ENCODE measurements around the gene MICOS13.
A peak's percentile ranks its signal among the peaks of the same experiment; 100 is the strongest.

MICOS13 gene

GRCh38 chr19:5694956-5695648 lies 14.8 kb upstream of the MICOS13 start:
- no peak overlapping the region for H3K4me3 ChIP-seq (ENCODE audit: low read depth, low read length)
- in situ Hi-C loops (cut with HindIII; ENCODE audit: low sequenced_read_pairs), result no loop called here
- no peak for DNase-seq (ENCODE audit: low read depth)
- no peak for TF ChIP-seq CTCF (IDR thresholded peaks at IDR 0.05; ENCODE audit: low read depth, low read length, missing control alignments)

- in situ Hi-C loops (cut with HindIII; ENCODE audit: low sequenced_read_pairs), result no loop called here
- no peak for TF ChIP-seq CTCF (IDR thresholded peaks at IDR 0.05; ENCODE audit: low read depth, low read length, missing control alignments)
- H3K4me3 ChIP-seq (ENCODE audit: low read depth, low read length), result no peak overlapping the region
- no peak for DNase-seq (ENCODE audit: low read depth)
Observed at GRCh38 chr19:5694167-5694955, 14.0 kb upstream of the MICOS13 start.

- DNase-seq (ENCODE audit: low read depth), result no peak
- in situ Hi-C loops (cut with HindIII; ENCODE audit: low sequenced_read_pairs), result no loop called here
- TF ChIP-seq CTCF (IDR thresholded peaks at IDR 0.05; ENCODE audit: low read depth, low read length, missing control alignments), result no peak
- no peak overlapping the region for H3K4me3 ChIP-seq (ENCODE audit: low read depth, low read length)
Observed at GRCh38 chr19:5693195-5694166, 13.2 kb upstream of the MICOS13 start.

GRCh38 chr19:5692723-5693194 lies 12.4 kb upstream of the MICOS13 start:
- in situ Hi-C loops (cut with HindIII; ENCODE audit: low sequenced_read_pairs), result no loop called here
- DNase-seq (ENCODE audit: low read depth), result no peak
- no peak for TF ChIP-seq CTCF (IDR thresholded peaks at IDR 0.05; ENCODE audit: low read depth, low read length, missing control alignments)
- no peak overlapping the region for H3K4me3 ChIP-seq (ENCODE audit: low read depth, low read length)

- no peak for DNase-seq (ENCODE audit: low read depth)
- in situ Hi-C loops (cut with HindIII; ENCODE audit: low sequenced_read_pairs), result no loop called here
- TF ChIP-seq CTCF (IDR thresholded peaks at IDR 0.05; ENCODE audit: low read depth, low read length, missing control alignments), result no peak
- peak overlapping the region; percentile 98 for H3K4me3 ChIP-seq (ENCODE audit: low read depth, low read length)
Observed at GRCh38 chr19:5691822-5692722, 11.8 kb upstream of the MICOS13 start.

All from astrocyte of the cerebellum (primary cell).